ENCODE results near the gene HDAC1. TPM values are rescaled to one million over a fixed set of nuclear protein-coding genes. Genes with fewer than 3 reads are reported as not detected.
A peak's percentile ranks its signal among the peaks of the same experiment; 100 is the strongest.

Gene HDAC1
- total RNA-seq, 2 experiments from 2014 or later = 126 to 127 TPM

DNA sequence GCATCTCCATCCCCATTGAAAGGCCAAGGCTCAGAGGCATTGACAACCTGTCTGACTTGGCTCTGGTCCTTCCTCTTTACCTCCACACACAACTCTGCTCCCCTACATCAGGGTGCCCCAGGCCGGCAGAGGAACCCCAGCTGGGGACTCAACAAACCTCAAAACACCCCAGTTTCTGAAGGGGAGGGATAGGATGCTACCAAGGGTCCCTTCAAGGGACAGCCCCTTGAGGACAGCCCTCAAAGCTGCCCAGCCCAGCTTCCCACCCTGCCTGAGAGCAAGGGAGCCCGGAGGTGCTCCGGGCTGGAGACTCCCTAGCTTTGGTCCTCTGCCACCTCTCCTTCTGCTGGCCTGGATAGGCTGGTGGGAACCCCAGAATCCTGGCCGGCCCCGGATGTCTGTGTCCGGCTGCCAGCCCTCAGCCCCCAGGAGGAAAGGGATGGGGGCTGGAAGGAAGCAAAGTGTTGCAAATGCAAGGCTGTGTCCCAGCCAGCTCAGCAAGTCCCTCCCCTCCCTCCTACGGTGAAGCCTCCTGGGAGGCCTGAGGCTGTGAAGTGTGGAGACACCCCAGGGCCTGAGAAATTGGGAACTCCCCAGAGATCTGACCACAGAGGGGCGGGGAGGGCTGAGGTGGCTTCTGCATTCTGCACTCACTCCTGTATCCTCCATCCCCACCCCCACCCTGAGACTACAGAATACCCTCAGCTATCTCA, 45.2 kb downstream of the HDAC1 start:
- TF ChIP-seq, protein P1, sequence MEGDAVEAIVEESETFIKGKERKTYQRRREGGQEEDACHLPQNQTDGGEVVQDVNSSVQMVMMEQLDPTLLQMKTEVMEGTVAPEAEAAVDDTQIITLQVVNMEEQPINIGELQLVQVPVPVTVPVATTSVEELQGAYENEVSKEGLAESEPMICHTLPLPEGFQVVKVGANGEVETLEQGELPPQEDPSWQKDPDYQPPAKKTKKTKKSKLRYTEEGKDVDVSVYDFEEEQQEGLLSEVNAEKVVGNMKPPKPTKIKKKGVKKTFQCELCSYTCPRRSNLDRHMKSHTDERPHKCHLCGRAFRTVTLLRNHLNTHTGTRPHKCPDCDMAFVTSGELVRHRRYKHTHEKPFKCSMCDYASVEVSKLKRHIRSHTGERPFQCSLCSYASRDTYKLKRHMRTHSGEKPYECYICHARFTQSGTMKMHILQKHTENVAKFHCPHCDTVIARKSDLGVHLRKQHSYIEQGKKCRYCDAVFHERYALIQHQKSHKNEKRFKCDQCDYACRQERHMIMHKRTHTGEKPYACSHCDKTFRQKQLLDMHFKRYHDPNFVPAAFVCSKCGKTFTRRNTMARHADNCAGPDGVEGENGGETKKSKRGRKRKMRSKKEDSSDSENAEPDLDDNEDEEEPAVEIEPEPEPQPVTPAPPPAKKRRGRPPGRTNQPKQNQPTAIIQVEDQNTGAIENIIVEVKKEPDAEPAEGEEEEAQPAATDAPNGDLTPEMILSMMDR (IDR thresholded peaks at IDR 0.05) = no peak
- intact Hi-C loops (cut with micrococcal nuclease) = no loop called here
- Mint-ChIP-seq H3K4me1 (ENCODE audit: low read depth) (peaks cover 49% of the 10 kb centered on the region), H3K36me3 (ENCODE audit: low read depth) (peaks cover 7% of the 10 kb centered on the region), H3K9me3 (no peaks in the 10 kb centered on the region), H3K27ac (peak overlapping the region; percentile 49), H3K4me3 (peak overlapping the region; percentile 36), H3K27me3 (no peaks in the 10 kb centered on the region)
- DNase-seq (peak; percentile 88), ATAC-seq (peak; percentile 70)
- POLR2A ChIA-PET = interaction anchor here (1.0 to 3.6 kb wide), 11 partner anchors 9 to 114 kb away, joined by 3 to 39 read pairs (median 6); partner anchors contain the start of genes BSDC1, HDAC1 and LCK
- CTCF ChIA-PET = interaction anchor here (0.8 to 2.7 kb wide), 7 partner anchors 17 to 122 kb away, joined by 3 to 17 read pairs (median 4); partner anchors contain the start of gene BSDC1

DNA sequence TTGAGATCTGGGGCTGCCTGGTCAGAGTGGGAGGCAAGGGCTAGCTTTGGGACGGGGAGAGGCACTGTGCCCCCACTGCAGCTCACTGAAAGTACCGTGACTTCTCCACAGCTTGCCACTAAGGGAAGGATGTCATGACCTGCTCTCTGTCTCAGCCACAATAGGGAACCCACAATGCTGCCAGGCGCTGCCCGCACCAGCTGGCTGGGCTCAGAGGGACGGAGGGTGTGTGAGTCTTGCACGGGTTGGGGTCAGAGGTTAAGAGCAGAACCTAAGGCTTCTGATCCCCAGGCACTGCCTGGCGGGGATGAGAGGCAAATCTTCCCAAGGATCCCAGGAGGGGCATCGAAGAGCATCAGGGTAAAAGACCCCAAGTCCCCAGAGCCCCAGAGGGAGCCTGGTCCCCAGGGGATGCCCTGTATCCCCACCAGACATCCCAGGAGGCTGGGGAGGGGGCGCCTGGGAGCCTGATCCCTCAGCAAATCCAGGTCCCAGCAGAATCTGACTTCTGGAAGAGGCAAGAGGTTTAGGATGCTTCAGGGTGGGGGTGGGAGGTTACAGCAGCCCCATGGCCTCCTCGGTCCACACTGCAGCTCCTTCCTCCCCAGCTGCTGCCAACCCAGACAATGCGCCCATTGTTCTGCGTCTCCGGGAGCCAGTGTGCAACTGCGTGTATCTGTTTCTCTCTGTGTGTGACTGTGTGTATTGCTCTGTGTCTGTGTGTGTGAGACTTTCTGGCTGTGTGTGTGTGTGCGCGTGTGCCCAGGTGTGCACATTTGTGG, 46.2 kb downstream of the HDAC1 start:
- TF ChIP-seq, protein P1 (IDR thresholded peaks at IDR 0.05) = no peak
- ATAC-seq = peak; percentile 13
- DNase-seq = peak; percentile 57
- no peaks in the 10 kb centered on the region for H3K9me3 Mint-ChIP-seq
- H3K27me3 Mint-ChIP-seq = no peaks in the 10 kb centered on the region
- no peak overlapping the region for H3K4me3 Mint-ChIP-seq
- ChIA-PET CTCF (interaction anchor here (0.8 to 1.6 kb wide), 4 partner anchors 34 to 89 kb away, joined by 3 to 4 read pairs (median 4); partner anchors contain the start of gene BSDC1), POLR2A (interaction anchor here (1.3 to 3.6 kb wide), 5 partner anchors 8 to 89 kb away, joined by 3 to 39 read pairs (median 19); partner anchors contain the start of gene BSDC1)
- peaks cover 53% of the 10 kb centered on the region for H3K4me1 Mint-ChIP-seq (ENCODE audit: low read depth)
- intact Hi-C loops (cut with micrococcal nuclease) = no loop called here
- no peak overlapping the region for H3K27ac Mint-ChIP-seq
- peaks cover 7% of the 10 kb centered on the region for H3K36me3 Mint-ChIP-seq (ENCODE audit: low read depth)

DNA sequence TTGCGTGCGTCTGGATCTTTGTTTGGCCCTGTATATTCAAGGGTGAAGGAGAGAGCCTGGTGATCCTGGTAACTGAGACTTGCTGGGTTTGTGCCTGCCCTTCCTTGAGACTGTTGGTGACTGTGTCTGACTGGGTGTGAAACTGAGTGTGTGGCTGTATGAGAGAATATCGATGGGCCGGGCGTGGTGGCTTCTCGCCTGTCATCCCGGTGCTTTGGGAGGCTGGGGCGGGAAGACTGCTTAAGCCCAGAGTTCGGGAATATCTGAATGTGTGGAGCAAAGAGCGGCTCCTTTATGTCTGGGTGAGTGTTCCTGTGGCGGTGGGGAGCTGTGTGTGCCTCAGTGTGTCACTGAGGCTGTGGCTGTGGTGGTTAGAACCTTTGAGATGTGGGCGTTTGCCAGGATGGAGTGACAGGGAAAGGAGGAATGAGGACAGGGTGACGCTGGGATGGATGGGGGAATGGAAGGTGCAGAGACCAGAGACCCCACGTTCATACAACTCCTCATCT, 46.8 kb downstream of the HDAC1 start:
- H3K27me3 Mint-ChIP-seq = no peaks in the 10 kb centered on the region
- intact Hi-C loops (cut with micrococcal nuclease) = no loop called here
- TF ChIP-seq, protein P1 (IDR thresholded peaks at IDR 0.05) = no peak
- no peak for ATAC-seq
- ChIA-PET POLR2A (interaction anchor here (0.6 kb wide), 1 partner anchor 145 kb away, joined by 3 read pairs; no protein-coding TSS in a partner anchor), CTCF (interaction anchor here (0.9 kb wide), 1 partner anchor 8 kb away, joined by 3 read pairs; no protein-coding TSS in a partner anchor)
- H3K36me3 Mint-ChIP-seq (ENCODE audit: low read depth) = peaks cover 3% of the 10 kb centered on the region
- H3K4me1 Mint-ChIP-seq (ENCODE audit: low read depth) = peaks cover 48% of the 10 kb centered on the region
- H3K9me3 Mint-ChIP-seq = no peaks in the 10 kb centered on the region
- no peak for DNase-seq
- no peak overlapping the region for H3K27ac Mint-ChIP-seq
- no peak overlapping the region for H3K4me3 Mint-ChIP-seq

- intact Hi-C loops (cut with micrococcal nuclease) = no loop called here
- no peak overlapping the region for H3K4me3 Mint-ChIP-seq
- H3K27me3 Mint-ChIP-seq = no peaks in the 10 kb centered on the region
- ChIA-PET POLR2A (interaction anchor here (0.6 kb wide), 1 partner anchor 145 kb away, joined by 3 read pairs; no protein-coding TSS in a partner anchor), CTCF (interaction anchor here (0.9 kb wide), 1 partner anchor 9 kb away, joined by 3 read pairs; no protein-coding TSS in a partner anchor)
- peaks cover 41% of the 10 kb centered on the region for H3K4me1 Mint-ChIP-seq (ENCODE audit: low read depth)
- no peaks in the 10 kb centered on the region for H3K36me3 Mint-ChIP-seq (ENCODE audit: low read depth)
- peak; percentile 67 for DNase-seq
- ATAC-seq = peak; percentile 59
- TF ChIP-seq, protein P1 (IDR thresholded peaks at IDR 0.05) = no peak
- H3K27ac Mint-ChIP-seq = peak overlapping the region; percentile 39
- H3K9me3 Mint-ChIP-seq = no peaks in the 10 kb centered on the region
These were observed 47.6 kb downstream of the HDAC1 start for GRCh38 chr1:32339363-32339978.

Measured in activated CD8-positive, alpha-beta T cell treated with anti-CD3 and anti-CD28 coated beads for 36 hours (primary cell).